Measurements from ENCODE around the gene CELA1.
A peak's percentile ranks its signal among the peaks of the same experiment; 100 is the strongest.
"Not testable (repeated sequence)": the region's sequence is repeated elsewhere in the genome, so short reads cannot be mapped to it uniquely, and the experiment has no call there.

CELA1 gene

GRCh38 chr12:51341251-51342007, 5.0 kb downstream of the CELA1 start:
- FAIRE-seq, result peak; percentile 79

- no peak for FAIRE-seq
Measured at GRCh38 chr12:51339750-51340149, 6.7 kb downstream of the CELA1 start.

- not testable (repeated sequence) for FAIRE-seq
Measured at GRCh38 chr12:51337336-51337735, 9.1 kb downstream of the CELA1 start.

- no peak for FAIRE-seq
Measured at GRCh38 chr12:51335931-51336330, 10.5 kb downstream of the CELA1 start.

GRCh38 chr12:51334764-51335163, 11.7 kb downstream of the CELA1 start:
- no peak for FAIRE-seq

- FAIRE-seq, result no peak
Measured at GRCh38 chr12:51333536-51333935, 12.9 kb downstream of the CELA1 start.

- no peak for FAIRE-seq
Measured at GRCh38 chr12:51330186-51330585, 16.3 kb downstream of the CELA1 start.

- FAIRE-seq, result no peak
Measured at GRCh38 chr12:51329742-51330141, 16.7 kb downstream of the CELA1 start.

- FAIRE-seq, result no peak
Measured at GRCh38 chr12:51328587-51328986, 17.9 kb downstream of the CELA1 start.

- no peak for FAIRE-seq
Measured at GRCh38 chr12:51326698-51327439, 19.6 kb downstream of the CELA1 start.

- no peak for FAIRE-seq
Measured at GRCh38 chr12:51324953-51325352, 21.5 kb downstream of the CELA1 start.

GRCh38 chr12:51323966-51324895, 22.2 kb downstream of the CELA1 start, which contains the start of gene BIN2:
Gene BIN2 (minus strand): TSS chr12:51324174. CDS start chr12:51324102, 72 bp downstream.
- FAIRE-seq, result no peak

- FAIRE-seq, result no peak
Measured at GRCh38 chr12:51323317-51323960, 23.0 kb downstream of the CELA1 start.

GRCh38 chr12:51322452-51322851, 24.0 kb downstream of the CELA1 start:
- FAIRE-seq, result no peak

GRCh38 chr12:51321882-51322281, 24.6 kb downstream of the CELA1 start:
- no peak for FAIRE-seq

- no peak for FAIRE-seq
Measured at GRCh38 chr12:51320695-51321320, 25.7 kb downstream of the CELA1 start.

GRCh38 chr12:51320311-51320694, 26.2 kb downstream of the CELA1 start:
- no peak for FAIRE-seq

- no peak for FAIRE-seq
Measured at GRCh38 chr12:51318846-51319599, 27.5 kb downstream of the CELA1 start.

- FAIRE-seq, result not testable (repeated sequence)
Measured at GRCh38 chr12:51318057-51318806, 28.2 kb downstream of the CELA1 start.

GRCh38 chr12:51311389-51311788, 35.1 kb downstream of the CELA1 start:
- no peak for FAIRE-seq
